ENCODE measurements around the gene CYBRD1.

Gene CYBRD1

DNA sequence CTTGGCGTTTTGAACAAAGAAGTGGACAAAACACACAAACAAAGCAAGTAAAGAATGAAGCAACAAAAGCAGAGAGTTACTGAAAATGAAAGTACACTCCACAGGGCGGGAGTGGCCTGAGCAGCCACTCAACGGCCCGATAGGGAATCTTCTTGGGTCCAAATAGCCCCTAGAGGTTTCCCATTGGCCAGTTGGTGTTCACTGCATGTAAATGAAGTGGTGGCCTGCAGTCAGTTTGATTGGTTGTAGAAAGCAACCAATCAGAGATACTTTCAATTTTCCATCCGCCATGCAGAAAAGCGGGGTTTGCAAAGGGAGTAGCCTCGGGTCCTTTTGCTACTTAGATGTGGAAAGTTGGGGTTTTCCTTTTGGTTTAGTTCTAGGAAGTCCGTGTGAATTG lies 31.6 kb downstream of the CYBRD1 start:
- no peak for DNase-seq (ENCODE audit: low spot score)

DNA sequence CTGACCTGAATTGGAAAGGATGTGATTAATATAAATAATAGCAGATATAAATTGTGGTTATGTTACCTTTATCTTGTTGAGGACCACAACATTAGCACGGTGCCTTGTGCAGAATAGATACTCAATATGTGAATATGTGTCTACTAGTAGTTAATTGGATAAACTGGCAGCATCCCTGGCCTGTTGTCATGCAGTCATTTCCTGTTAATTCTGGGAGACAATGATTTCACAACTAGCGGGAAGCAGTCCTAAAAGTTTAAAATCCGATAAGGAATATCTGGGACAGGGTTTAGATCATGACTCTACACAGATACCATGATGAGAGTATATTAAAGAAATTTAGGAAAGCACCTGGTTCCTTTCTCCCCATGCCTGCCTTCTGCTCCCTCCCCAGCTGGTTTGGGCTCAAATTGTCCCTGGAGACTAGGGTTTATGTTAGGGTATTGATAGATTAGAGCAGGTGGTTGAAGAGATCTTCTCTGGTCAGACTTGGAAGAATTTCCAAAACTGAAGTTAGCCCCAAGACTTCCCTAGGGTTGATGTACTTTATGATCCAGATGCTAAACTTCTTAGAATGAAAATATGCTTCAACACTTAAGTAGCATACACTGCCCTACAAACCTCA lies 32.8 kb downstream of the CYBRD1 start:
- DNase-seq (ENCODE audit: low spot score): no peak

DNA sequence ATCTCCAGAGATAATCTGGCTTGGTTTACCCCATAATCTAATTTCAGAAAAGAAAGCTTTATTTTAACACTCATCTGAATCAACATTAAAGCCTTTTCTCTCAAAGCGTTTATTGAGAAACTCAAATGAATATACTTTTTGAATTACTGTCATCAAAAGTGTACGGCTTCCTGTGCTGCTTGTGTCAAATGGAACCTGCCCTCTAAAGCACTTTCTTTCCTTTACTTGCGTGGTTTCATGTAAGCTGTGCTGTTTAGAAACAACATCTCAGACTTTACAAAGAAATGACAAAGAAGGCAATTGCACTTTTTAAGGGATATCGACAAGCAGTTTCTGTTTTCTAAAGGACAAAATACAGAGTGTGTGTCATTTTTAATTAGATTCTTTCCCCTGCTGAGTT lies 35.1 kb downstream of the CYBRD1 start:
- no peak for DNase-seq (ENCODE audit: low spot score)

DNA sequence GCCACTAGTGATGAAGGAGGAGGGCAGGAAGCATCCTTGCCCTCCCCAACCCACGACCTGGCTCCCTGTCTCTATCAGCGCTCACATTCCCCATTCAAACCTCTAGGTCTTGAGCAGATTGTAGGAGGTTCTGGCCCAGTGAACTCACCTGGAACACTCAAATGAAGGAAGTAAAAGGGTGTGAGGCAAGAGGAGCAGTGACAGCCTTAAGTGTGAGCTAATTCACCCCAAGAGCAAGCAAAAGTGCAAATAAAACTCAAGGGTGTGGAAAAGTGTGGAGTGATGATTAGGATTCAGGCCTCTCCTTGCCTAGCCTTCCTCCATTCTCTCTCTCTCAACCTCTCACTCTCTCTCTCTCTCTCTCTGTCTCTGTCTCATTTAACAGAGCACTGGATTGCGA lies 41.0 kb downstream of the CYBRD1 start:
- no peak for DNase-seq (ENCODE audit: low spot score)

DNA sequence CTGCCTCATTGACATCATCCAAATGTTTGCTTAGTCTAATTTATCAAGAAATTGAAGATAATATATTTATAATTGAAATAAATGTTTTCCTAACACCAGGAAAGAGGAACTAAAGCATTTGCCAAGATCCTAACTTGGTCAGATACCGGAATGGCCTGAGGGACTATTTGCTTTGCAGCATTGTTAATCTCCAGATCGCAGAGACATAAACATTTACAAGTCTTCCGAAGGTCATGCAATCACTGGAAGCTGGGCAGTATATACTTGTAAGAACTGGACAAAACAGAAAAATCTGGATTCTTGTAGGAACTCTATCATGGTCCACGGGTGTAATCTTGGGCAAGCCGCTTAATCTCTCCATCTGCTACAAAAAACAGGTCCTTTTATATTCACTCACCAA lies 42.2 kb downstream of the CYBRD1 start:
- no peak for DNase-seq (ENCODE audit: low spot score)

DNA sequence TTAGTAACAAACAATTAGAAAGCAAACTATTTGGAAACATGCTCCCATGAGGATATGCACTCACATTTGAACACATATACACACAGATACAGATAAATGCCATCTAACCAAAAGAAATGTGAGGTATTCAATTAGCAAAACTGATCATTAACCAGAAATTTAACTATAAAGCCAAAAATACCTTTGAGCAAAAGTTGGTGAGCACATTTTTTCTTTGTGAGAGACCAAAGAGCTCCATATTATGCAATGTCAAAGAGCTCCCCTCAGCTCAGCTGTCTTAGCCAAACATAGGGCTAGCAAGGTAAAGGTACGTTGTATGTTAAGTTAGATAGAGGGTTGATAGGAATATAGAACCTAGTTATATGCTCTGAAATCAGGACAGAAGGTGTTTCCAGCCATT lies 43.8 kb downstream of the CYBRD1 start:
- DNase-seq (ENCODE audit: low spot score): no peak

DNA sequence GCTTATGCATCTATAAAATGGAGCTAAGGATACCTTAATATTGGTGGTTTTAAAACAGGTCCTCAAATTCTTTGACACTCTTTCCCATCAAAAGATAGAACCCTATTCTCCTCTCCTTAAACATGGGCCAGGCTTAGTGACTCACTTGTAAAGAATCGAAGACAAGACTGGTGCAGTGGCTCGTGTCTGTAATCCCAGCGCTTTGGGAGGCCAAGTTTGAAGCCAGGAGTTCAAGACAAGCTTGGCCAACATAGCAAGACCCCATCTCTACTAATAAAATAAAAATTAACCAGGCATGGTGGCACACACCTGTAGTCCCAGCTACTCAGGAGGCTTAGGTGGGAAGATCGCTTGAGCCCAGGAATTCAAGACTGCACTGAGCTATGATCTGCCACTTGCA lies 44.5 kb downstream of the CYBRD1 start:
- DNase-seq (ENCODE audit: low spot score): no peak

DNA sequence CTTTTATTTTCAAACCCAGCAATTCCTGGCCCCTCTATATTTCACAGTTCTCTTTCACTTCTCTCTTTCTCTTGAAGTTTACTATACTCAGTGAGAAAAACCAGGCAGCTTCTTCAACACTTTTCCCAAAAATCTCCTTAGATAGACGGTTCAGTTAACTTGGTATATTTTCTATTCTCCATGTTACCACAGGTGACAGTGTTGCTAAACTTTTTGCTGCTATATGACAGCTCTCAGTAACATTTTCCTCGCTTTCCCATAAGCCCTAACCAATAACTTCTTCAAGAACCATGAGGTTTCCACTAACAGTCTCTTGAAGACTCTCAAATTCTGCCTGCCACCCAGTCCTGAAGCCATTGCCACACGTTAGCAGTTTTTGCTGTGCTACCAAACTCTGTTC lies 45.8 kb downstream of the CYBRD1 start:
- DNase-seq (ENCODE audit: low spot score): no peak

DNA sequence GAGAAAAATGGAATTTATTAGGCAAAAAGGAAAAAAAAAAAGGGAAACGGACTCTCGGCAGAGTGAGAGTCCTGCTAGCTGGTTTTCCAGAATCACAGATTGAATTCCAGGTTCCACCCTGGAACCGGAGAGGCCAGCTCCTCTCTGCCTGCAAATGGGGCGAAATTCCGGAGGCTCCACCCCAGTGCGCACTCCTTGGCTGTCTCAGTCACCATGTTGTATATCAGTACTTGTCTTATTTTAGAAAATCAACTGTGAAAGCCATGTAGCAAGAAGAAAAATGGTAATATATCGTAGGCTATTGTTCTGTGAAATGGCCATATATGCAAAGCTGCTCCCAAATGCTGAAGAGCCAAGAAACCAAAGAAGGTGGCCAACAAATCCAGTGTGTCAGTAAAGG lies 49.4 kb downstream of the CYBRD1 start:
- DNase-seq (ENCODE audit: low spot score): no peak

DNA sequence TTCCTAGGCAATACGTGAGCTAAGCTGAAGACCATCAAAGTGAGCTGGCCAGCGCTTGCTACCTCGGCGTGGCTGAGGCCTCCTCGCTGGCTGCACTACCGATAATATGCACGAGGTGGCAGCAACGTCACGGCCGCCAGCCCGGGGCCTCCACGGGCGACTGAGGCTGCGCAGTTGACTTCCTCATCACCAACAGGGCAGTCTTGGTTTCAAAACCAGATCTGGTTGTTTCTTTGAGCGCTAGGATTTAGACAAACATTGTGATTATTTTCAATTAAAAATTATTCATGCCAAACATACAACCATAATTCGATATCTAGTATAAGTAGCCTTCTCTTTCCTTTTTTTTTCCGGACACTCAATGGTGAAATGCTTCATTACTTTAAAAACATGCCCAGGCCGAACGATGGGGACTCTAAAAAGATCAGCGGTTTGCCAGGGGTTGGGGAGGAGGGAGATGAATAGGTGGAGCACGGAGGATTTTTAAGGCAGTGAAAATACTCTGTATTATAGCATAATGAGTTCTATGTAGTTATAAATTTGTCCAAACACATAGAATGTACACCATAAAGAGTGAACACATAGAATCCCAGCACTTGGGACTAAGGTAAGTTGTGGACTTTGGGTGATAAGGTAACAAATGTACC lies 52.0 kb downstream of the CYBRD1 start:
- peak; percentile 49 for DNase-seq (ENCODE audit: low spot score)

DNA sequence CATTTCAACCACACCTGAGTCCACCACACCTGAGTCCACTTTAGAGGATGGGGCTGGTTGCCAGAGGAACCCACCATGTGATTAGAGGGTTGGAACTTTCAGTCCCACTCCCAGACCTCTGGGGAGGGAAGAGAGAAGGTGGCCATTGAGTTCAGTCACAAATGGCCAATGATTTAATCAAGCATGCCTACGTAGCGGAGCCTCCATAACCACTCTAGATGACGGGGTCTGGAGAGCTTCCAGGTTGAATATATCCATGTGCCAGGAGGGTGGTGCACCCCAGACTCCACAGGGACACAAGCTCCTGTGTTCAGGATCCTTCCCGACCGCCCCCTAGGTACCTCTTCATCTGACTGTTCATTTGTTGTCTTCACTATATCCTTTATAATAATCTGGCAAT lies 53.3 kb downstream of the CYBRD1 start:
- no peak for DNase-seq (ENCODE audit: low spot score)

DNA sequence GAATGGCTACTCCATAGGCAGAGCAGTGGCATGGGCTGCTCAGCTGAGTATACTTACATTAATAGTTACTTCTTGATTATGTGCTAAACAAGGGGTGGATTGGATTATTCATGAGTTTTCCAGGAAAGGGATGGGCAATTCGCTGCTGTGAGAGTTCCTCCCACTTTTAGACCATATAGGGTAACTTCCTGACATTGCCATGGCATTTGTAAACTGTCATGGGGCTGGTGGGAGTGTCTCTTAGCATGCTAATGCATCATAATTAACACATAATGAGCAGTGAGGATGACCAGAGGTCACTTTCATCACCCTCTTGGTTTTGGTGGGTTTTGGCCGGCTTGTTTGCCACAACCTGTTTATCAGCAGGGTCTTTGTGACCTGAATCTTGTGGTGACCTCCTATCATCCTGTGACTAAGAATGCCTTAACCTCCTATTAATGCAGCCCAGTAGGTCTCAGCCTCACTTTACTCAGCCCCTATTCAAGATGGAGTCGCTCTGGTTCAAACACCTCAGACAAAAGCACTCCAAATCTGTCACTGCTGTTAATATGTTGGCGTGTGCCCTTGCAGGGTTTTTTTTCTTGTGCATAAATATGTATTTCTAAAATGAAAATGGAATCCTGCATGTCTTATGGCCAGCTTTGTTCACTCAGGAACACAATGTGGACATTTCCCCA lies 56.0 kb downstream of the CYBRD1 start:
- no peak for DNase-seq (ENCODE audit: low spot score)

DNA sequence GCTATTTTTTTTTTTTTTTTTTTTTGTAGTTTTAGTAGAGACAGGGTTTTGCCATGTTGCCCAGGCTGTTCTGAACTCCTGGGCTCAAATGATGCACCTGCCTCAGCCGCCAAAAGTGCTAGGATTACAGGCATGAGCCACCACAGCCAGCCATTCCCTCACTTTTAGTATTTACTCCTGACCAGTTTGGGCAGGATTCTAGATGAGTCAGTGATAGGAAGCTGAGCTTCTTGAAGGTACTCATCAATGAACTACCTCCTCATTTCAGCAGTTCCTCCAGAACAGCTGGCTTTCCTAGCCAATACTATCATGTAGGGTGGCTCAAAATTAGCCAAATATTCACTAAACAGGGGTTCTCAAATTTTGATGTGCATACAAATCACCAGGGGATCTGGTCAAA lies 57.2 kb downstream of the CYBRD1 start:
- no peak for DNase-seq (ENCODE audit: low spot score)

DNA sequence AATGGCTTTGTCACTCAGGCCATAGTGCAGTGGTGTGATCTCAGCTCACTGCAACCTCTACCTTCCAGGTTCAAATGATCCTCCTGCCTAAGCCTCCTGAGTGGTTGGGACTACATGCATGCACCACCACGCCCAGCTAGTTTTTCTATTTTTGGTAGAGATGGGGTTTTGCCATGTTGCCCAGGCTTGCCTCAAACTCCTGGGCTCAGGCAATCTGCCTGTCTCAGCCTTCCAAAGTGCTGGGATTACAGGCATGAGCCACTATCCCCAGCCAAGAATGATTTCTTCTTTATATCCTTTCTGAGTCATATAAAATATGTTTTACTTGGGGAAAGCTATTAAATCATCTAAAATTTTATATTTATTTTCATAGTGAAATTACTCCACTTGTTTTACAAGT lies 61.3 kb downstream of the CYBRD1 start:
- DNase-seq (ENCODE audit: low spot score): no peak

DNA sequence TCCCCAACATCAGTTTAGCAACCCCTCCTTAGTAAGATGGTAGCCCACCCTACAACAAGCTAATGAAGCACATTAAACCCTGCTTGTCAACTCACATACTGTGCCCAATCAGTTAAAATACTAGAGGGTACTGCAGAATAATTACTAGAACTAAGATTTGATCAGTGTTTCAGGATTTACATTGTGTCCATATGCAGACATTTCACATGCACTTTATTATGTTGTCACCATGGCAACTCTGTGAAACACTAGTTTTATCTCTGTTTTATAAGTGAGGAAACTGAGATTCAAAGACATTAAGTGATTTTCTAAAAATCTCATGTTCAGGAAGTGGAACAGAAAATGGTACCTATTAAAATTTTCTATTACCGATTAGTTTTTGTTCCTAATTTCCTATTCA lies 61.7 kb downstream of the CYBRD1 start:
- DNase-seq (ENCODE audit: low spot score): no peak

DNA sequence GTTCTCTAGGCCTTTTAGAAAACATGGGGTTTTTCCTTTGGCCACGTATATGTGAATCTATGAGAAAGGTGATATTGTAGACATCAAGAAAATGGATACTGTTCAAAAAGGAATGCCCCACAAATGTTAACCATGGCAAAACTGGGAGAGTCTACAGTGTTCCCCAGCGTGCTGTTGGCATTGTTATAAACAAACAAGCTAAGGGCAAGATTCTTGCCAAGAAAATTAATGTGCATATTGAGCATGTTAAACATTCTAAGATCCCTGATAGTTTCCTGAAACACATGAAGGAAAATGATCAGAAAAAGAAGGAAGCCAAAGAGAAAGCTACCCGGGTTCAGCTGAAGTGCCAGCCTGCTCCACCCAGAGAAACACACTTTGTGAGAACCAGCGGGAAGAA lies 64.9 kb downstream of the CYBRD1 start:
- no peak for DNase-seq (ENCODE audit: low spot score)

DNA sequence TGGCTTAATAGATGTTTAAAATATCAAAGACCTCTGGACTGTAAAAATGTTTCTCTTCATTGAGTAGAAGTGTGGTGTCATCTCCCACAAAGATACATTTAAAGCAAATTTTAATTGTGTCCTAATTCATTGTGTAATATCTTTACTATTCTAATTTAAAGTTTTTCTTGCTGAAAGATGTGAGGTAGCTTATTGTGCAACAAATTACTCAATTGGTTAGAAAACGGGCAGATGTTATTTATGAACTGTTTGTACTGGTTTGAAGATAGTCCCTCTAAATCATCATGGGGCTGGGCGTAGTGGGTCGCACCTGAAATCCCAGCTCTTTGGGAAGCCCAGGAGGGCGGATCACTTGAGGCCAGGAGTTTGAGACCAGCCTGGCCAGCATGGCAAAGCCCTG lies 65.3 kb downstream of the CYBRD1 start:
- no peak for DNase-seq (ENCODE audit: low spot score)

DNA sequence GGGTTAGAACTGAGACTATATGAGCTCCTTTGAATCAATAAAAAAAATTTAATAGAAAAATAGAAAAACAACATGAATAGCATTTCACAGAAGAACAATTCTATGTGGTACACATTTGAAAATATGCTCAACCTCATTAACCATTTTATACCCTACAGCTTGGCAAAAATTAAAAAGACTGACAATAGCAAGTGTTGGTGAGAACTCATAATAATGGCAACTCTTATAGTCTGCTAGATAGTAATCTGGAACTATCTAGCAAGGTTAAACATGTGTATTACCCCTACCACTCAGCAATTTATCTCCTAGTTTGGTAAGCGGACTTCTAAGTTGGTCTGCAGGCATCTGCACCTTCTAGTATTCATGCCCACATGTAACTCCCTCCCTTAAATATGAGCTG lies 67.8 kb downstream of the CYBRD1 start:
- no peak for DNase-seq (ENCODE audit: low spot score)

DNA sequence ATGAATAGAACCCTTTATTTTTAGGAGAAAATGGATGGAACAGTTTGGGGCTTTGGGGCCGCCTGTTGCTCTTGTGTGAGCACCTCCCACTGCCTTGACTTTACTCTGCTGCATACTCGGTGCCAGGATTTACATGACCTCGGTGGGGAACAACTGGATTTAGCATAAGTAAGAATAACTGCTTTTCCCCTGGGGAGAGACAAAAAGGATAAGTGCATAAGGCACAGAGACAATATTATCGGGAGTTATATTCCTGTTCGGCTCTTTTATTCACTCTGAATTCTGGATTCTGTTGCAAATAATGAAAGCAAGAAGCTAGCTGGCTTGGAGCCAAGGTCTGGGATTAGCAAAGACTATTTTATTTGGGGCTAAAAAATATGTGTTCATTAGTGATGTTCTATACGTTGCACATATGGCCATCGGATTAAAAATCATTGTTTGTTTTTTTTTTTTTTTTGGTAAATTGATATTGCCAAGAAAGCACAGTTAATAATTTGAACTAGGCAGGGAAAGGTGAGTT lies 69.8 kb downstream of the CYBRD1 start:
- DNase-seq (ENCODE audit: low spot score): no peak

DNA sequence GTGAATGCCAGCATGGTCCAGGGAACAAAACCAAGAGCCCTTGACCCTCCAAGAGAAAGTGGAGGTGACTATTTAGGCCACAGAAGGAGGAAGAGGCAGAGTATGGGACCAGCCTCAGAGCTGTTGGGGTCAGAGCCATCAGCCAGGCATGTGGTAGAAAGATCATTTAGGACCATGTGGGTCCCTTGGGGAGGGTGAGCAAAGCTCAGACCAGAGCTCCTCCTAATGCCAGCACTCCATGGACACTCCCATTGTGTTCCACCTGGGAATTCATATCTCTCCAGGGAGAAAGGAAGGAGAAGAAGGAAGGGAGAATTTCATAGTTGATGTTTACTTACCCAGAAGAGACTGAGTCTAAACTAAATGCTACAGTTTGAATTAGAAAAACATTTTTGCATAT lies 73.2 kb downstream of the CYBRD1 start:
- DNase-seq (ENCODE audit: low spot score): no peak

DNA sequence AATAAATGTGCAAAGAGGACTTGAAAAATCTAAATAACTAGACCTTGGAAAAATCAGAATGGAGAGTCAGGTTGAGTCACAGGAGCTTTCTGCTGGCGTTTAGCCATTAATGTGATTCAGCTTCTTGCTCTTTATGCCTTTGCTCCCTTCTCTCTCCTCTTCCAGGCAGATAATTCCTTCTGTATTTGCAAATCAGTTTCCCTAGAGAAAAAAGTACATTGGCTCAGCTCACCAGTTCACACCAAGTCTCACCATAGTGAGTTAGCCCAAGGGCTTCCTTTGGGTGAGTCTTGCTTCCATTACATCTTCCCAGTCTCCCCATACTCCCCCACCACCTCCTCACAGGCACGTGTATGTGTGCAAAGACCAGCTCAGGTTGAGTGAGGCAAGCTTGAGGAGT lies 73.6 kb downstream of the CYBRD1 start:
- DNase-seq (ENCODE audit: low spot score): no peak

DNA sequence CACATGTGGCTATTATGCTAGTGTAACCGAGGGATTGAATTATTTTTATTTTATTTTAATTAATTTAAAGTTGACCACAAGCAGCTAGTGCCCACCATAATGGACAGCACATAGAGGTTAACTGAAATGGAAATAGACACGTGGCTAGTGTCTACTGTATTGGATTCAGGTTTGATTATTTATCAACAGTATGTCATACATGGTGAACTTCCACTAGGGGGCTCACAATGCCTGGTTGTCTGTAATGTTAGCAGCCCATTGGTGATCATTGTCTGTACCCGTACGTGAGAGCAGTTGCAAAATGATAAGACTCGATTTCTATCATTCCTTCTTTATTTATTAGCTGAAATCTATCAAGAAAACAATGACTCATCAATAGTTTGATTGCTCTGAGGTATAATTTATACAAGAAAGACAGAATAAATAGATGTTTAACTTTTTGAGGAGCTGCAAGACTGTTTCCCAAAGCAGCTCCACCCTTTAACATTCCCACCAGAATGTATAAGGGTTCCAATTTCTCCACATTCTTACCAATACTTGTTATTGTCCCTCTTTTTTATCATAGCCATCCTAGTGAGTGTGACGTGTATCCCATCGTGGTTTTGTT lies 76.5 kb downstream of the CYBRD1 start:
- peak; percentile 67 for DNase-seq (ENCODE audit: low spot score)

DNA sequence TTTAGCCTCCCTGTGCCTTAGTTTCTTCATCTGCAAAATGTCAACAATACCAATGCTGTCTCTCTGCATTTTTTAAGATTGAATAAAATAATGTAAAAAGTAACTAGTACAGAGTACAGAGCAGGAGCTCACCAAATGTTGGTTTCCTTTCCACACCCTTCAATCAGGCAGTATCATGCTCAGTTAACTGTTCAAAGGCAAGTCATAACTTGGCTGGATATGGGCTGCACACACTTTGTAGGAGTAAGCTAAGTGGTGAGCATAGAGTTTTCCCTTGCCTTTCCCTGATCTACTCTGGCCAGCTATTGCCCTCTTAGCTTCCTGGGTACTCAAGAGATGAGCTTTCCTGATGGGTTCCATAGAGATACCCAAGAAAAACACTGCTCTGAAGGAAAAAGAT lies 77.9 kb downstream of the CYBRD1 start:
- DNase-seq (ENCODE audit: low spot score): no peak
